GM12864 (cell line): ENCODE data around the gene MARCHF7.
"Not testable (repeated sequence)": the region's sequence is repeated elsewhere in the genome, so short reads cannot be mapped to it uniquely, and the experiment has no call there.

ENCODE experiments used
- DNase-seq: peaks from one replicate; pipeline ENCODE4 v3.0.0-alpha.2; 2011; ENCODE audit warnings: low read depth
- H3K4me3 ChIP-seq: 2 replicates; pipeline ENCODE4 v1.5.1; 2011; ENCODE audit warnings: mild to moderate bottlenecking, low read depth, low read length, control low read depth
- CTCF ChIP-seq: IDR thresholded peaks from 2 replicates; pipeline ENCODE4 v1.5.1; 2011; ENCODE audit warnings: low read depth, mild to moderate bottlenecking, moderate library complexity, low read length, control low read depth, inconsistent platforms; ENCODE audit errors: missing control alignments

MARCHF7 gene

GRCh38 chr2:159720676-159721075 lies 8.4 kb downstream of the MARCHF7 start:
- H3K4me3 ChIP-seq = no peak overlapping the region
- TF ChIP-seq CTCF = no peak

DNA sequence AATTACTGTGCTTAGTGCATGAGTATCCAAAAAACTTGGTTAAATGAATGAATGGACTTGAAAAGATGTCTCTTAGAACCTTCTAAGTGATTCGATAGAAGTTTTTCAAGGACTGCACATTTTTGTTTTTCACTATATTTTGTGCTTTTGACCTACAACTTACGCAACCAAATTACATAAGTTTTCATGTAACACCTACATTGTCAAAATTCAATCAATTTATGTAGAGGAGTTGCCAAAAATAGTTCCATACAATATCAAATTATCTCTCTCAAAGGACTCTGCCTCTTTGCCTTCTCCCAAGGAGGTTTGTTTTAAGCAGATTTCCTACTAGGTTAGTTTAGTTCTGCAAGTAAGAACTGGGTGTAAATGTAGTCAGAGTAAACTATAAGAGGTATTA lies 10.3 kb downstream of the MARCHF7 start:
- DNase-seq = no peak
- no peak overlapping the region for H3K4me3 ChIP-seq
- no peak for TF ChIP-seq CTCF

More at GRCh38 chr2:159720676-159721075, 8.4 kb downstream of the MARCHF7 start:
- DNase-seq = no peak

DNA sequence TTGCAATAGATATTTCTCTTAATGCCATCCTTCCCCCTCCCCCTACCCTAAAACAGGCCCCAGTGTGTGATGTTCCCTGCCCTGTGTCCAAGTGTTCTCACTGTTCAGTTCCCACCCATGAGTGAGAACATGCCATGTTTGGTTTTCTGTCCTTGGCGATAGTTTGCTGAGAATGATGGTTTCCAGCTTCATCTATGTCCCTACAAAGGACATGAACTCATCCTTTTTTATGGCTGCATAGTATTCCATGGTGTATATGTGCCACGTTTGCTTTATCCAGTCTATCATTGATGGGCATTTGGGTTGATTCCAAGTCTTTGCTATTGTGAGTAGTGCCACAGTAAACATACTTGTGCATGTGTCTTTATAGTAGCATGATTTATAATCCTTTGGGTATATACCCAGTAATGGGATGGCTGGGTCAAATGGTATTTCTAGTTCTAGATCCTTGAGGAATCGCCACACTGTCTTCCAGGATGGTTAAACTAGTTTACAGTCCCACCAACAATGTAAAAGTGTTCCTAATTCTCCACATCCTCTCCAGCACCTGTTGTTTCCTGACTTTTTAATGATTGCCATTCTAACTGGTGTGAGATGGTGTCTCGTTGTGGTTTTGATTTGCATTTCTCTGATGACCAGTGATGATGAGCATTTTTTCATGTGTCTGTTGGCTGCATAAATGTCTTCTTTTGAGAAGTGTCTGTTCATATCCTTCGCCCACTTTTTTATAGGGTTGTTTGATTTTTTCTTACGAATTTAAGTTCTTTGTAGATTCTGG lies 12.7 kb downstream of the MARCHF7 start:
- DNase-seq, H3K4me3 ChIP-seq: not testable (repeated sequence)

GRCh38 chr2:159725713-159726112 lies 13.4 kb downstream of the MARCHF7 start:
- no peak for TF ChIP-seq CTCF
- H3K4me3 ChIP-seq = no peak overlapping the region
- DNase-seq = no peak

DNA sequence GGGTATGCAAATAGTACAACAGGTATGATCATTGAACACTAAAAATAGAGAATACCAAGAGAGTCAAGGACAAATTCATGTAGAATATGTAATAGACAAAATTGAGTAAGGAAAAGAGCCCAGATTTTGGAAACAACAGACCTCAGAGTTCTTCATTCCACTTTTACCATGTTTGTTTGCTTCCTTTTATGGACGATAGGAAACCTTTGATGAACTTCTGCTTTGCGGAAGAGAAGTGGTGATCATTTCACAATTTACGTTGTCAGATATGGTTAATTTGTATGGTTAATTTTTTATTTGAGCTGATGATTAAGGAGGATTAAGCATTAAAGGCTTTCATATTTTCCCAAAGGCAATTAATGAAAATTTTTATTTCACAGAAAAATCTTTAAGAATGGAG lies 16.3 kb downstream of the MARCHF7 start:
- no peak for DNase-seq
- H3K4me3 ChIP-seq = no peak overlapping the region
- no peak for TF ChIP-seq CTCF

- H3K4me3 ChIP-seq = no peak overlapping the region
- no peak for DNase-seq
- TF ChIP-seq CTCF = no peak
Observed at GRCh38 chr2:159735648-159736047, 23.3 kb downstream of the MARCHF7 start.

- no peak for TF ChIP-seq CTCF
- no peak overlapping the region for H3K4me3 ChIP-seq
- DNase-seq = no peak
Observed at GRCh38 chr2:159736048-159736447, 23.7 kb downstream of the MARCHF7 start.
